ENCODE data around the gene ORC5. TPM values are rescaled to one million over a fixed set of nuclear protein-coding genes. Genes with fewer than 3 reads are reported as not detected.

Gene ORC5
- total and polyA plus RNA-seq, 4 donors = 6.5 to 53.6 (median 13.9) TPM

- TF ChIP-seq, protein P1, sequence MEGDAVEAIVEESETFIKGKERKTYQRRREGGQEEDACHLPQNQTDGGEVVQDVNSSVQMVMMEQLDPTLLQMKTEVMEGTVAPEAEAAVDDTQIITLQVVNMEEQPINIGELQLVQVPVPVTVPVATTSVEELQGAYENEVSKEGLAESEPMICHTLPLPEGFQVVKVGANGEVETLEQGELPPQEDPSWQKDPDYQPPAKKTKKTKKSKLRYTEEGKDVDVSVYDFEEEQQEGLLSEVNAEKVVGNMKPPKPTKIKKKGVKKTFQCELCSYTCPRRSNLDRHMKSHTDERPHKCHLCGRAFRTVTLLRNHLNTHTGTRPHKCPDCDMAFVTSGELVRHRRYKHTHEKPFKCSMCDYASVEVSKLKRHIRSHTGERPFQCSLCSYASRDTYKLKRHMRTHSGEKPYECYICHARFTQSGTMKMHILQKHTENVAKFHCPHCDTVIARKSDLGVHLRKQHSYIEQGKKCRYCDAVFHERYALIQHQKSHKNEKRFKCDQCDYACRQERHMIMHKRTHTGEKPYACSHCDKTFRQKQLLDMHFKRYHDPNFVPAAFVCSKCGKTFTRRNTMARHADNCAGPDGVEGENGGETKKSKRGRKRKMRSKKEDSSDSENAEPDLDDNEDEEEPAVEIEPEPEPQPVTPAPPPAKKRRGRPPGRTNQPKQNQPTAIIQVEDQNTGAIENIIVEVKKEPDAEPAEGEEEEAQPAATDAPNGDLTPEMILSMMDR (IDR thresholded peaks at IDR 0.05; ENCODE audit: control extremely low read depth, extremely low read depth) = no peak
- peaks cover 6 to 14% (median 12%) of the 10 kb centered on the region in 4 donors for H3K36me3 ChIP-seq (ENCODE audit: control insufficient read depth in 4 of 4, insufficient read depth in 4 of 4, low read length in 4 of 4)
- H3K27me3 ChIP-seq (ENCODE audit: control insufficient read depth in 3 of 3, insufficient read depth in 3 of 3, low read length in 2 of 3) = no peaks in the 10 kb centered on the region
- peak overlapping the region in 1 of 2 donors; percentile 9 for H3K27ac ChIP-seq (ENCODE audit: low read depth in 1 of 2, low read length in 1 of 2)
- H3K4me3 ChIP-seq = no peak overlapping the region
- no peaks in the 10 kb centered on the region for H3K9me3 ChIP-seq (ENCODE audit: control insufficient read depth in 4 of 4, insufficient read depth in 3 of 4, low read length in 3 of 4)
- H3K4me1 ChIP-seq (ENCODE audit: control insufficient read depth in 5 of 5, insufficient read depth in 5 of 5, low read length in 5 of 5) = peaks cover 0 to 7% (median 0%) of the 10 kb centered on the region in 5 donors
- DNase-seq (no peak), ATAC-seq (ENCODE audit: insufficient read depth, low FRiP score) (no peak)
- 95 to 97% methylated on average over 4 of the region's 4 CpGs for WGBS, 2 donors
- no peak overlapping the region for H3K9ac ChIP-seq (ENCODE audit: insufficient read depth in 1 of 2, low read length in 2 of 2)
These were observed 77.1 kb downstream of the ORC5 start for GRCh38 chr7:104130726-104131125.

- Histone ChIP-seq H3K4me3 (no peak overlapping the region), H3K36me3 (ENCODE audit: control insufficient read depth in 4 of 4, insufficient read depth in 4 of 4, low read length in 4 of 4) (peaks cover 6 to 20% (median 8%) of the 10 kb centered on the region in 4 donors), H3K27ac (ENCODE audit: low read depth in 1 of 2, low read length in 1 of 2) (no peak overlapping the region), H3K4me1 (ENCODE audit: control insufficient read depth in 5 of 5, insufficient read depth in 5 of 5, low read length in 5 of 5) (no peaks in the 10 kb centered on the region), H3K27me3 (ENCODE audit: control insufficient read depth in 3 of 3, insufficient read depth in 3 of 3, low read length in 2 of 3) (no peaks in the 10 kb centered on the region), H3K9ac (ENCODE audit: insufficient read depth in 1 of 2, low read length in 2 of 2) (no peak overlapping the region), H3K9me3 (ENCODE audit: control insufficient read depth in 4 of 4, insufficient read depth in 3 of 4, low read length in 3 of 4) (no peaks in the 10 kb centered on the region)
- WGBS, 2 donors = 90 to 92% methylated on average over 2 of the region's 2 CpGs
- ATAC-seq (ENCODE audit: insufficient read depth, low FRiP score) = no peak
- TF ChIP-seq, protein P1 (IDR thresholded peaks at IDR 0.05; ENCODE audit: control extremely low read depth, extremely low read depth) = no peak
- DNase-seq = no peak
These were observed 80.6 kb downstream of the ORC5 start for GRCh38 chr7:104127204-104127603.

GRCh38 chr7:104126411-104126841, 81.4 kb downstream of the ORC5 start:
- Histone ChIP-seq H3K9ac (ENCODE audit: insufficient read depth in 1 of 2, low read length in 2 of 2) (no peak overlapping the region), H3K4me1 (ENCODE audit: control insufficient read depth in 5 of 5, insufficient read depth in 5 of 5, low read length in 5 of 5) (no peaks in the 10 kb centered on the region), H3K4me3 (no peak overlapping the region), H3K27ac (ENCODE audit: low read depth in 1 of 2, low read length in 1 of 2) (no peak overlapping the region), H3K27me3 (ENCODE audit: control insufficient read depth in 3 of 3, insufficient read depth in 3 of 3, low read length in 2 of 3) (no peaks in the 10 kb centered on the region), H3K36me3 (ENCODE audit: control insufficient read depth in 4 of 4, insufficient read depth in 4 of 4, low read length in 4 of 4) (peaks cover 4 to 20% (median 7%) of the 10 kb centered on the region in 4 donors), H3K9me3 (ENCODE audit: control insufficient read depth in 4 of 4, insufficient read depth in 3 of 4, low read length in 3 of 4) (no peaks in the 10 kb centered on the region)
- ATAC-seq (ENCODE audit: insufficient read depth, low FRiP score) = no peak
- DNase-seq = no peak
- 62 to 73% methylated on average over 4 of the region's 4 CpGs for WGBS, 2 donors
- TF ChIP-seq, protein P1 (IDR thresholded peaks at IDR 0.05; ENCODE audit: control extremely low read depth, extremely low read depth) = no peak

GRCh38 chr7:104124893-104125477, 82.8 kb downstream of the ORC5 start:
- TF ChIP-seq, protein P1 (IDR thresholded peaks at IDR 0.05; ENCODE audit: control extremely low read depth, extremely low read depth) = no peak
- WGBS, 2 donors = 85 to 94% methylated on average over 4 of the region's 4 CpGs
- H3K9me3 ChIP-seq (ENCODE audit: control insufficient read depth in 4 of 4, insufficient read depth in 3 of 4, low read length in 3 of 4) = peaks cover 0 to 3% (median 0%) of the 10 kb centered on the region in 4 donors

More at GRCh38 chr7:104124893-104125477, 82.8 kb downstream of the ORC5 start:
- ATAC-seq (ENCODE audit: insufficient read depth, low FRiP score) (no peak), DNase-seq (no peak)
- no peak overlapping the region for H3K9ac ChIP-seq (ENCODE audit: insufficient read depth in 1 of 2, low read length in 2 of 2)
- no peaks in the 10 kb centered on the region for H3K27me3 ChIP-seq (ENCODE audit: control insufficient read depth in 3 of 3, insufficient read depth in 3 of 3, low read length in 2 of 3)
- H3K4me1 ChIP-seq (ENCODE audit: control insufficient read depth in 5 of 5, insufficient read depth in 5 of 5, low read length in 5 of 5) = no peaks in the 10 kb centered on the region
- no peak overlapping the region for H3K27ac ChIP-seq (ENCODE audit: low read depth in 1 of 2, low read length in 1 of 2)
- no peak overlapping the region for H3K4me3 ChIP-seq
- peaks cover 0 to 17% (median 5%) of the 10 kb centered on the region in 4 donors for H3K36me3 ChIP-seq (ENCODE audit: control insufficient read depth in 4 of 4, insufficient read depth in 4 of 4, low read length in 4 of 4)

Data from lung (tissue), 12 donors.